Mesothelial cell of epicardium (in vitro differentiated cells): Measurements from ENCODE around the gene FH. TPM values are rescaled to one million over a fixed set of nuclear protein-coding genes. Genes with fewer than 3 reads are reported as not detected.
A peak's percentile ranks its signal among the peaks of the same experiment; 100 is the strongest.

Source experiments
- DNase-seq, 2 experiments: peaks; one replicate each; pipeline ENCODE4 v3.0.0; 2021; ENCODE audit warnings: low spot score in 2 of 2; ENCODE audit not compliant: unreplicated experiment in 2 of 2
- H3K27ac Mint-ChIP-seq: 2 replicates; pipeline ENCODE4 v1.8.0; 2021; ENCODE audit warnings: mixed read lengths
- H3K27me3 Mint-ChIP-seq: 2 replicates; pipeline ENCODE4 v1.8.0; 2021; ENCODE audit warnings: low read depth, mixed read lengths
- H3K36me3 Mint-ChIP-seq: 2 replicates; pipeline ENCODE4 v1.8.0; 2021; ENCODE audit warnings: mixed read lengths
- H3K4me1 Mint-ChIP-seq: 2 replicates; pipeline ENCODE4 v1.8.0; 2021; ENCODE audit warnings: mixed read lengths
- H3K4me3 Mint-ChIP-seq: 2 replicates; pipeline ENCODE4 v1.8.0; 2021; ENCODE audit warnings: mild to moderate bottlenecking, moderate library complexity, mixed read lengths
- H3K9me3 Mint-ChIP-seq: 2 replicates; pipeline ENCODE4 v1.8.0; 2021; ENCODE audit warnings: mixed read lengths
- CTCF ChIP-seq: fragments of 200-600 bp; sonication (generic); IDR thresholded peaks from one replicate; pipeline ENCODE4 v1.5.0; 2021; ENCODE audit warnings: antibody characterized with exemption; ENCODE audit not compliant: unreplicated experiment
- total RNA-seq: library from RNA; stranded (reverse); gene quantifications from 3 replicates; pipeline ENCODE4 v1.2.1, GENCODE V29; 2021

Gene FH
- total RNA-seq, 1 donor from 2014 or later = 51.5 TPM

- peaks cover 33% of the 10 kb centered on the region for H3K27me3 Mint-ChIP-seq
- H3K27ac Mint-ChIP-seq = no peak overlapping the region
- no peak for TF ChIP-seq CTCF
- no peaks in the 10 kb centered on the region for H3K9me3 Mint-ChIP-seq
- DNase-seq = no peak
- peaks cover 11% of the 10 kb centered on the region for H3K36me3 Mint-ChIP-seq
- peaks cover 10% of the 10 kb centered on the region for H3K4me1 Mint-ChIP-seq
- H3K4me3 Mint-ChIP-seq = no peak overlapping the region
Observed at GRCh38 chr1:241520080-241520465, 518 bp upstream of the FH start.

GRCh38 chr1:241518476-241519307 is 863 bp downstream of the FH start:
- H3K4me1 Mint-ChIP-seq = peaks cover 10% of the 10 kb centered on the region
- DNase-seq = peak; percentile 22 to 56
- H3K4me3 Mint-ChIP-seq = peak overlapping the region; percentile 82

GRCh38 chr1:241513378-241513777 is 6.2 kb downstream of the FH start:
- TF ChIP-seq CTCF = no peak
- H3K4me3 Mint-ChIP-seq = no peak overlapping the region
- no peaks in the 10 kb centered on the region for H3K9me3 Mint-ChIP-seq
- no peaks in the 10 kb centered on the region for H3K27me3 Mint-ChIP-seq
- peaks cover 18% of the 10 kb centered on the region for H3K36me3 Mint-ChIP-seq
- DNase-seq = no peak
- no peak overlapping the region for H3K27ac Mint-ChIP-seq
- H3K4me1 Mint-ChIP-seq = peaks cover 10% of the 10 kb centered on the region

More at GRCh38 chr1:241518476-241519307, 863 bp downstream of the FH start:
- H3K27ac Mint-ChIP-seq = peak overlapping the region; percentile 57
- peaks cover 20% of the 10 kb centered on the region for H3K27me3 Mint-ChIP-seq
- H3K36me3 Mint-ChIP-seq = peaks cover 13% of the 10 kb centered on the region
- H3K9me3 Mint-ChIP-seq = no peaks in the 10 kb centered on the region
- TF ChIP-seq CTCF = no peak

- no peak for TF ChIP-seq CTCF
- no peak for DNase-seq
- no peaks in the 10 kb centered on the region for H3K9me3 Mint-ChIP-seq
- H3K4me3 Mint-ChIP-seq = no peak overlapping the region
- H3K36me3 Mint-ChIP-seq = peaks cover 26% of the 10 kb centered on the region
- H3K27ac Mint-ChIP-seq = no peak overlapping the region
- no peaks in the 10 kb centered on the region for H3K27me3 Mint-ChIP-seq
- H3K4me1 Mint-ChIP-seq = no peaks in the 10 kb centered on the region
Observed at GRCh38 chr1:241507189-241507863, 12.2 kb downstream of the FH start.

- H3K4me1 Mint-ChIP-seq = no peaks in the 10 kb centered on the region
- DNase-seq = no peak
- H3K27me3 Mint-ChIP-seq = no peaks in the 10 kb centered on the region
- H3K4me3 Mint-ChIP-seq = no peak overlapping the region
- no peaks in the 10 kb centered on the region for H3K9me3 Mint-ChIP-seq
- H3K36me3 Mint-ChIP-seq = peaks cover 27% of the 10 kb centered on the region
- no peak overlapping the region for H3K27ac Mint-ChIP-seq
- TF ChIP-seq CTCF = no peak
Observed at GRCh38 chr1:241503444-241503843, 16.1 kb downstream of the FH start.
